ENCODE measurements around the gene RBM19.

RBM19 gene

GRCh38 chr12:113876160-113876559 is 90.0 kb downstream of the RBM19 start:
- DNase-seq = no peak
- no peaks in the 10 kb centered on the region for H3K9me3 ChIP-seq (ENCODE audit: severe bottlenecking)
- no peaks in the 10 kb centered on the region for H3K27me3 ChIP-seq (ENCODE audit: insufficient read depth, low read depth, severe bottlenecking)
- no peaks in the 10 kb centered on the region; the same call in 1 of the 2 replicates for H3K36me3 ChIP-seq
- no peak overlapping the region for H3K27ac ChIP-seq
- no peak overlapping the region for H3K4me3 ChIP-seq (ENCODE audit: low read depth, low read length)
- TF ChIP-seq CTCF (IDR thresholded peaks at IDR 0.05; ENCODE audit: low read depth, low read length) = no peak

GRCh38 chr12:113875691-113876090 is 90.4 kb downstream of the RBM19 start:
- Histone ChIP-seq H3K27me3 (ENCODE audit: insufficient read depth, low read depth, severe bottlenecking) (no peaks in the 10 kb centered on the region), H3K9me3 (ENCODE audit: severe bottlenecking) (no peaks in the 10 kb centered on the region), H3K36me3 (no peaks in the 10 kb centered on the region; the same call in 1 of the 2 replicates), H3K27ac (no peak overlapping the region), H3K4me3 (ENCODE audit: low read depth, low read length) (no peak overlapping the region)
- DNase-seq = no peak
- no peak for TF ChIP-seq CTCF (IDR thresholded peaks at IDR 0.05; ENCODE audit: low read depth, low read length)

GRCh38 chr12:113874999-113875561 is 91.0 kb downstream of the RBM19 start:
- no peak overlapping the region for H3K4me3 ChIP-seq (ENCODE audit: low read depth, low read length)
- no peaks in the 10 kb centered on the region for H3K9me3 ChIP-seq (ENCODE audit: severe bottlenecking)
- no peaks in the 10 kb centered on the region; the same call in 1 of the 2 replicates for H3K36me3 ChIP-seq
- no peaks in the 10 kb centered on the region for H3K27me3 ChIP-seq (ENCODE audit: insufficient read depth, low read depth, severe bottlenecking)
- H3K27ac ChIP-seq = no peak overlapping the region
- DNase-seq = no peak
- TF ChIP-seq CTCF (IDR thresholded peaks at IDR 0.05; ENCODE audit: low read depth, low read length) = no peak

GRCh38 chr12:113874326-113874725 is 91.8 kb downstream of the RBM19 start:
- no peak for DNase-seq
- H3K36me3 ChIP-seq = no peaks in the 10 kb centered on the region; the same call in 1 of the 2 replicates
- no peaks in the 10 kb centered on the region for H3K9me3 ChIP-seq (ENCODE audit: severe bottlenecking)
- no peaks in the 10 kb centered on the region for H3K27me3 ChIP-seq (ENCODE audit: insufficient read depth, low read depth, severe bottlenecking)
- H3K4me3 ChIP-seq (ENCODE audit: low read depth, low read length) = no peak overlapping the region
- no peak overlapping the region for H3K27ac ChIP-seq
- TF ChIP-seq CTCF (IDR thresholded peaks at IDR 0.05; ENCODE audit: low read depth, low read length) = no peak

- H3K9me3 ChIP-seq (ENCODE audit: severe bottlenecking) = no peaks in the 10 kb centered on the region
- peak overlapping the region; percentile 56 for H3K27ac ChIP-seq
- no peaks in the 10 kb centered on the region; the same call in 1 of the 2 replicates for H3K36me3 ChIP-seq
- no peak for TF ChIP-seq CTCF (IDR thresholded peaks at IDR 0.05; ENCODE audit: low read depth, low read length)
- H3K4me3 ChIP-seq (ENCODE audit: low read depth, low read length) = no peak overlapping the region
- no peaks in the 10 kb centered on the region for H3K27me3 ChIP-seq (ENCODE audit: insufficient read depth, low read depth, severe bottlenecking)
- DNase-seq = no peak
Observed at GRCh38 chr12:113873740-113874139, 92.4 kb downstream of the RBM19 start.

GRCh38 chr12:113870890-113871289 is 95.2 kb downstream of the RBM19 start:
- DNase-seq = no peak
- no peak for TF ChIP-seq CTCF (IDR thresholded peaks at IDR 0.05; ENCODE audit: low read depth, low read length)
- no peaks in the 10 kb centered on the region for H3K27me3 ChIP-seq (ENCODE audit: insufficient read depth, low read depth, severe bottlenecking)
- H3K4me3 ChIP-seq (ENCODE audit: low read depth, low read length) = no peak overlapping the region
- H3K27ac ChIP-seq = no peak overlapping the region
- no peaks in the 10 kb centered on the region; the same call in 1 of the 2 replicates for H3K36me3 ChIP-seq
- H3K9me3 ChIP-seq (ENCODE audit: severe bottlenecking) = no peaks in the 10 kb centered on the region
